Effector memory CD4-positive, alpha-beta T cell (primary cell): ENCODE measurements around the gene DCXR.

Experiments
- DNase-seq, 3 donors: peaks; one replicate each; pipeline ENCODE4 v3.0.0-alpha.2; 2020
- H3K27ac ChIP-seq: 2 replicates; pipeline ENCODE4 v1.7.0; 2013; ENCODE audit warnings: mild to moderate bottlenecking, low read length, moderate library complexity; ENCODE audit not compliant: insufficient read depth, poor library complexity, severe bottlenecking
- H3K27me3 ChIP-seq: replicated peaks from 2 replicates; pipeline ENCODE4 v1.7.0; 2013; ENCODE audit warnings: mild to moderate bottlenecking, low read length; ENCODE audit not compliant: insufficient read depth, control insufficient read depth, poor library complexity, severe bottlenecking
- H3K36me3 ChIP-seq: 2 replicates; pipeline ENCODE4 v1.7.0; 2013; ENCODE audit warnings: mild to moderate bottlenecking, low read length, moderate library complexity; ENCODE audit not compliant: control insufficient read depth, insufficient read depth
- H3K4me1 ChIP-seq: 2 replicates; pipeline ENCODE4 v1.7.0; 2013; ENCODE audit warnings: low read length, mild to moderate bottlenecking; ENCODE audit not compliant: control insufficient read depth, insufficient read depth, poor library complexity, severe bottlenecking
- H3K4me3 ChIP-seq: 2 replicates; pipeline ENCODE4 v1.7.0; 2013; ENCODE audit warnings: low read length, low read depth, mild to moderate bottlenecking; ENCODE audit not compliant: insufficient read depth, poor library complexity, severe bottlenecking
- H3K9me3 ChIP-seq: 2 replicates; pipeline ENCODE4 v1.7.0; 2013; ENCODE audit warnings: mild to moderate bottlenecking, low read length, moderate library complexity; ENCODE audit not compliant: control insufficient read depth

DCXR gene

DNA sequence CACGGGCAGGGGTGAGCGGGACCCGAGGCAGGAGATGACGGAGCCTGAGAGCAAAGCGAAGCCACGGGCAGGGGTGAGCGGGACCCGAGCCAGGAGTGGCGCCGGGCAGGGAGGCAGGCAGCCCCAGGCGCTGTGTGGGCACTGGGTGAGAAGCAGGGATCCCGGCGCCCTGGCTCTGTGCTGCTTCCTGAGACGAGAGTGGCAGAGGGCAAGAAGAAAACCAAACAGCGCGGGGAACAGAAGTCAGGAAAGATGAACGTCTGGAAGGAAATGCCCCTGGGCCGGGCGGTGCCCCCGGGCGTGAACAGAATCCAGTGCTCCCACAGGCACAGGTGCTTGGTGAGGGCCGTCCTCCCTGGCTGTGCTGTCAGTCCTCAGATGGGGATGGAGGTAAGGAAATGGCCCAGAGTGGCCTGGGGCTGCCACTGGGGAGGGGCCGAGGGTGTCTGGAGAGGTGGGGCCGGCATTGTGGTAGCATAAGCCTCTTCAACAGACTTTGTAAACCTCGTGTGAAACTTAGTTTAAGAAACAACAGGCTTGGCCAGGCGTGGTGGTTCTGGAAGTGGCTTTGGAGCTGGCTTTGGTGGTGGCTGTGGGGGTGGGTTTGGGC, 50.2 kb downstream of the DCXR start:
- H3K27me3 ChIP-seq, result no peaks in the 10 kb centered on the region
- H3K27ac ChIP-seq, result no peak overlapping the region
- no peak overlapping the region for H3K4me3 ChIP-seq
- no peaks in the 10 kb centered on the region for H3K4me1 ChIP-seq
- H3K9me3 ChIP-seq, result no peaks in the 10 kb centered on the region
- peaks cover 24% of the 10 kb centered on the region for H3K36me3 ChIP-seq
- DNase-seq, result no peak

DNA sequence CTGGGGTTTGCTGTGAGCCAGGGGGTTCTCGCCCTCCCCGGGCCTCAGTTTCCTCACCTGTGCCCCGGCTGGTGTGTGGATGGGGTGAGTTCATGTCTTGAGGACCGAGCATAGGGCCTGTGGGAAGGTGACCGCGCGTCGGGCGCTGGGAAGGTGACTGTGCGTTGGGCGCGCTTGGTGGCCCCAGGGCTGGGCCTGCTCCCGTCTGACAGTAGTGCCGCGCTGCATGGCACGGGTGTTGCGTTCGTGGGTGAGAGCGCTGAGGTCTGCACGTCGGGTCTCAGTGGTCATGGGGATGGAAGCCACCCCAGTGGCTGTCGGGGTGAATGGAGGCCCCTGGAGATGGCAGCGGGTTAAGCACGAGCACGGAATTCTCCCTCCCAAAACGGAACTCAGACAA, 50.9 kb downstream of the DCXR start:
- no peak for DNase-seq
- H3K27ac ChIP-seq, result no peak overlapping the region
- H3K4me3 ChIP-seq, result no peak overlapping the region
- no peaks in the 10 kb centered on the region for H3K27me3 ChIP-seq
- H3K36me3 ChIP-seq, result peaks cover 24% of the 10 kb centered on the region
- no peaks in the 10 kb centered on the region for H3K9me3 ChIP-seq
- H3K4me1 ChIP-seq, result no peaks in the 10 kb centered on the region
